OCI-LY3 (cell line): ENCODE measurements around the gene CEP131.

Source experiments
- EZH2phosphoT487 ChIP-seq: fragments of 200-600 bp; shearing (Covaris generic); IDR thresholded peaks from 2 replicates; pipeline ENCODE4 v1.6.1; 2018; ENCODE audit warnings: antibody characterized with exemption, mixed run types, low read depth
- TF ChIP-seq, protein P1 (sequence below): fragments of 200-600, 300-600 bp; sonication (generic); IDR thresholded peaks from 2 replicates; pipeline ENCODE4 v1.5.1; 2014; ENCODE audit warnings: antibody characterized with exemption, low read length, low read depth

DNA sequence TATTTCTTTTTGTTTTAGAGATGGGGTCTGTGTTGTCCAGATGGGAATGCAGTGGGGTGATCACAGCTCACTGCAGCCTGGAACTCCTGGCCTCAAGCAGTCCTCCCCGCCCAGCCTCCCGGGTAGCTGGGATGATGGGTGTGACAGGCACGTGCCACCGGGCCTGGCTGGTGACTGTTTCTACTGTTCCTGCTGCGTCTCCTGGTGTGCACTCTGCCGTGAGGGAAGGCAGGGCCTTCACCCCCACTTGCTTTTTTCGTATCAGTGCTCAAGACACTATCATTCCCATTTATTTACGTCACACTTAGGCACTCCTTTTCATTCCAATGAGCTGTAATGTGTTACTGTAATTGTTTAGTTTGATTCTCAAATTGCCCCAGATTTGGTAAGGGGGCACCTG, 82.7 kb downstream of the CEP131 start:
- TF ChIP-seq, protein P1, sequence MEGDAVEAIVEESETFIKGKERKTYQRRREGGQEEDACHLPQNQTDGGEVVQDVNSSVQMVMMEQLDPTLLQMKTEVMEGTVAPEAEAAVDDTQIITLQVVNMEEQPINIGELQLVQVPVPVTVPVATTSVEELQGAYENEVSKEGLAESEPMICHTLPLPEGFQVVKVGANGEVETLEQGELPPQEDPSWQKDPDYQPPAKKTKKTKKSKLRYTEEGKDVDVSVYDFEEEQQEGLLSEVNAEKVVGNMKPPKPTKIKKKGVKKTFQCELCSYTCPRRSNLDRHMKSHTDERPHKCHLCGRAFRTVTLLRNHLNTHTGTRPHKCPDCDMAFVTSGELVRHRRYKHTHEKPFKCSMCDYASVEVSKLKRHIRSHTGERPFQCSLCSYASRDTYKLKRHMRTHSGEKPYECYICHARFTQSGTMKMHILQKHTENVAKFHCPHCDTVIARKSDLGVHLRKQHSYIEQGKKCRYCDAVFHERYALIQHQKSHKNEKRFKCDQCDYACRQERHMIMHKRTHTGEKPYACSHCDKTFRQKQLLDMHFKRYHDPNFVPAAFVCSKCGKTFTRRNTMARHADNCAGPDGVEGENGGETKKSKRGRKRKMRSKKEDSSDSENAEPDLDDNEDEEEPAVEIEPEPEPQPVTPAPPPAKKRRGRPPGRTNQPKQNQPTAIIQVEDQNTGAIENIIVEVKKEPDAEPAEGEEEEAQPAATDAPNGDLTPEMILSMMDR = no peak
- no peak for TF ChIP-seq EZH2phosphoT487
